HG03432 (cell line): ENCODE measurements around the gene EPS8.

Source experiments
- ATAC-seq: cut with Tn5 transposase; IDR thresholded peaks from one replicate; pipeline ENCODE4 v1.9.1; 2021; ENCODE audit warnings: mild to moderate bottlenecking, moderate library complexity; ENCODE audit not compliant: unreplicated experiment

EPS8 gene

DNA sequence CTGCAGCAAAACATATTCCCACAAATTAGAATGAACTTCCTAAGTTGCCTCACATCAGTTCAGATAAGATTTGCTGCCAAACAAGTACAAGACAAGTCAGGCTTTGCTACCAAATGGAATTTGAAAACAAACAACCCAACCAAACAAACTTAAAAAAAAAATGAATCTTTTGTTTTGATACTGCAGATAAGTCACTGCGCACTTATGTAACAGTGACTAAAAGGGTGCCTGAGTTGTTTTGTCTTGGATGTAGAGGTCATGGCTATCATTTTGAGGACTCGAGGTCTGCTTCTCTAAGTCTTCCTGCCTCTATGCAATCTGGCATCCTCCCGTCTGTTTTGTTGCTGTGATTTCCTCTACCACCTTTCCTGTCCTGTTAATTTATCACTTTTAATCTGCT, 11.1 kb upstream of the EPS8 start:
- no peak for ATAC-seq

GRCh38 chr12:15797818-15798217, 8.6 kb upstream of the EPS8 start:
- ATAC-seq: no peak

DNA sequence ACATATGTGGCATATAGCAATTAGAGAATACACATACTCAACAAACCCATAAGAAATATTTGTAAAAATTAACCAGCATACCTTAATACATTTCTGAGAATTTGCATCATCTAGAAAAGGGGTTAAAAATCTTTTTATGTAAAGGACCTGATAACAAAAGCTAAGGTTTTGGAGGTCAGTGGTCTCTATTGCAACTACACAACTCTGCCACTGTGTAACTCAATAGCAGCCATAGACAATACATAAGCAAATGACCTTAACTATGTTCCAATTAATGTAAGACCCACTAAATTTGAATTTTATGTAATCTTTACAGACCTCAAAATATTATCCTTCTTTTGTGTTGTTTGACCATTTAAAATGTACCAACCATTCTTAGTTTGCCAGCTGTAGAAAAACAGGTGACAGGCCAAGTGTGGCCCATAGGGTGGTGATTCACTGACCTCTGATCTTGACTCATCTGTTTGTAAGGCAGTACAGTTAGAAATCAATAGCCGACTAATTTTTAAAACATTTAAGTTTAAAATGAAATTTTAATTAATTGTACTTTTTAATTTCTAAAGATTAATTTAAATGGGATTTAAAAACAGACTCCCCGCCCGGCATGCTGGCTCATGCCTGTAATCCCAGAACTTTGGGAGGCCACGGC, 7.4 kb upstream of the EPS8 start:
- ATAC-seq: no peak

DNA sequence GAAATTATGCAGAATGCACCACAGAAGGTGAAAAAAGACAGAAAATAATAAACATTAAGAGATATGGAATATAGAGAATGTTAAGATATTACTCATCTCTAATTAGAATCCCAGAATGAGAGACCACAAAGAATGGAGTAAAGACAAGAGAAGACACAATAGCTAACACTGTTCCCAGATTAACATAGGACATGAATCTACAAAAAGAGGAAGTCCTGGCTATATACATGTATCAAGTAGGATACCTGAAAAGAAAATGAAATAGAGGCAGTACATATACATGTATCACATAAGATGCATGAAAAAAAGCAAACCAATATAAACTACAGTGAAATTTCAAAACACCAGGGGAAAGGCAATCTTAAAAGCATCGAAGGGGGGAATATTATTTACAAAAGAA, 5.6 kb upstream of the EPS8 start:
- ATAC-seq: no peak

DNA sequence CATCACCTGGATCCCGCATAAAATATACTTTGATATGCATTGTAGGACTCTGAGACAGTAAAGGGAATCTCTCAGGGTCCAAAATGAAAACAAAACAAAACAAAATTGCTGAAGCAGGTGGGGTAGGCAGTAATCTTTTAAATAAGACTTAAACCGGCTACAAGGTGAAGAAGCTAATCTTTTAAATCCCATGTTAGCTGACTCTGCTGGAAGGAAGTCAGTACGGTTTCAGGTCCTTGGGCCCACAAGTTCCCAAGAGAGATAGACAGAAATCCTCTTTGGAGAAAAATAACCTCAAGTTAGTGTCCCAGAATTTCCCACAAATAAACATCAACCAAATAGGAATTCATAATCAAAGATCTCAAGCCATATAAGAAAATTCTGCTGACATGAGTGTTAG, 5.0 kb upstream of the EPS8 start:
- no peak for ATAC-seq

GRCh38 chr12:15788233-15789219, 662 bp downstream of the EPS8 start:
- ATAC-seq: peak; percentile 46

GRCh38 chr12:15787778-15788177, 1.4 kb downstream of the EPS8 start:
- no peak for ATAC-seq

DNA sequence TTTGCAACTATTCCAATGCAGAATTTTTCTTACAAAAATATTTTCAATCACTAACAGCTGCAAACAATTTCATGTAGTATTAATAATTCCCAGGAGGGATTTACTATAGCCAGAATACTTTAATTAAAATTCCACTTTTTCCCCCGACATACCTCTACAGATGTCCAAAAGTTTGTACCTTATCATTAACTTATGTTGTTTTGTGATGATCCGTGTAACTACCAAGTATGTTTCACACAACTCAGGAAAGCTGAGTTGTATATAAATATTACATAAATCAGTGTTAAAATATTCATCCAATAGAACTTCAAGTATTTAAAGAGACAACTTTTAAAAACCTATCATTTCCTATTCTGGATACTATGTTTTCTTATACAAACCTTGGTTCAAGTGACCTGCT, 2.4 kb downstream of the EPS8 start:
- ATAC-seq: no peak

GRCh38 chr12:15783288-15783687, 5.9 kb downstream of the EPS8 start:
- no peak for ATAC-seq

DNA sequence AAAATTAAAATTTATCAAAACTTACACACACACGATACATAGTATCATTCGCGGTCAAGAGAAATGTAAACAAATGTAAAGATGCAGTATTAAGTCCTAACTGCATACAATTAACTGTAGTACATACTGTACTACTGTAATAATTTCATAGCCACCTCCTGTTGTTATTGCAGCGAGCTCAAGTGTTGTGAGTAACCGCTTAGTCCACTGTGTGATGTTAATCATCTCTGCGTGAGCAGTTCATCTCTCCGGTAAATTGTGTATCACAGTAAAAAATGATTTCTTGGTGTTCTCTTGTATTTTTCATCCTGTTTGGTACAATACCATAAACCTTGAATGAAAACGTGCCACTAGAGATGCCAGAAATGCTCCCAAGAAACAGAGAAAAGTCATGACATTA, 6.5 kb downstream of the EPS8 start:
- no peak for ATAC-seq

DNA sequence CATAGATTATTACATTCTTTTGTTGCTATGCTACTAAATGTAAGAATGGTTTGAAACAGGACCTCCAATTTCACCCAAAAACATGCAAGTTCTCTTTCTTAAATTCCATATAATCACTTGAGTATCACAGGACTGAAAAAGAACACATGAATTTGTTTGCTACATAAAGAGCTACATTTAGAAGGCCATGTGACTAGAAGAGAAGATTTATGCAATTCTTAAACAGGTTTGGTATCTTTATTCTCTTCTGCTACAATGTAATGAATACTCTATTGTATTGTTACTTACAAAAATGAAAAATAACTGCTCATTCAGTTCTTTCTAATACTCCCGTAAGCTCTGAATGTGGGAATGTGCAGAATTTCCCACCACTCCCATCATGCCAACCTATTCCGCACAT, 9.3 kb downstream of the EPS8 start:
- no peak for ATAC-seq

DNA sequence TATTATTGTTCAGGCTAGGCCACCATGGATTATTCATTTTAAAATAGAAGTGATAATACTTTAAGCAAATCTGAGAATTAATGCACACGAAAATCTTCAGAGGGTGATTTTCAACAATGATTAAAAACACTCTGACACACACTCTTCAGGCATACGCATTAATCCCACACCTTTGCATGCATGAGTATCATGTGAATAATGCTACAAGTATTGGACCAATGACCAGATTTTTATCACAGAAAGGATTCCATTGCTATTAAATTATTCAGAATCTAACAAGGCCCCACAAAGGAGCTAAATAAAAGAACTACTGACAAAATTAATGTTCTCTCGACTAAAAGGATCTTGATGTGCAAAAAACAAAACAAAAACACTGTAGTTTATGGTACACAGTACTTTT, 11.1 kb downstream of the EPS8 start:
- ATAC-seq: no peak

- ATAC-seq: no peak
These were observed 11.7 kb downstream of the EPS8 start for GRCh38 chr12:15777355-15778012.

DNA sequence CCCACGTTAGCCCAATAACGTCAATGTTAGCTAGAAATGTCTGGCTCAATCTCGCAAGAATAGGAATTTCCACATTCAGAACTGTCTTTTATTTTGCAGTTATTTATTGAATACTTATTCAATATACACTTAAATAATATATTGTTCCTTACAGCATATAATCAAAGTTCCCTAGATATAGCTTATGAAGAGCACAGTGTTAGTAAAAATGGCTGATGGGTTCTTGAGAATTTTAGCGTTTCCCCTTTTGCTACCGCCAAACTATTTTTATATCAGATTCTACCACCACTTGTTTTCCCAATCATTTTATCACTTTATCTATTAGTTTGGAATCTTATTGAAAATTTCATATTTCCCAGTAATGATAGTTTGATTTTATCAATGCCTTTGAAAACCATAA, 12.7 kb downstream of the EPS8 start:
- ATAC-seq: no peak

- no peak for ATAC-seq
These were observed 14.4 kb downstream of the EPS8 start for GRCh38 chr12:15774819-15775218.

DNA sequence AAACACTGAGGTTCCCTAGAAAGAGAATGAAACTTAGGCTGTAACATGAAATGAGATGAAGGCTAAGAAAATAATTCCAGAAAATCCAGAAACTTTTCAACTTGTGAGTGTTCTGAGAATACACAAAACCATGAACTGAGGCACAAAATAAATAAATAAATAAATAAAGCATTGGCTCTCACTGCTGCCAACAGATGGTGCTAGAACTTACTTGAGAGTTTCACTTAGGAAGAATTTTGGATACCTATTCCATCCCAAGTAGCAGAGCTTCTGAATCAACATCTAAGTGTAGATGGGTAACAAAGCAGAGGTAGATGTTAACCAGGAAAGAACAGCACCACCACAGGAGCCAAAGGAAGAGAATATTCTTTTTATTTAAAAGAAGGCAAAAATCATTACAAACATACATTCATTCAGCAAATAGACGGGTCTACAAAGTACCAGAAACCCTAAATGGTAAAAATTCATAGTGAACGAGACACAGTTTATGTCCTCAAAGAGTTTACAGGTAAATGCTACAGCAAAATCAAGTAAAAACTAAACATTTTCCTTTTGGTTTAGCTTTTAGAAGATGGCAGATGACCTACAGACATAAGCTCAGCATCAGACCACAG, 16.7 kb downstream of the EPS8 start:
- no peak for ATAC-seq

- ATAC-seq: no peak
These were observed 18.6 kb downstream of the EPS8 start for GRCh38 chr12:15770581-15770980.

- no peak for ATAC-seq
These were observed 19.2 kb downstream of the EPS8 start for GRCh38 chr12:15770021-15770420.

GRCh38 chr12:15769586-15769985, 19.6 kb downstream of the EPS8 start:
- ATAC-seq: no peak

GRCh38 chr12:15767301-15767700, 21.9 kb downstream of the EPS8 start:
- ATAC-seq: no peak

- no peak for ATAC-seq
These were observed 25.9 kb downstream of the EPS8 start for GRCh38 chr12:15763328-15763727.
